Testis (tissue), 3 donors: ENCODE data around the gene SRCAP. TPM values are rescaled to one million over a fixed set of nuclear protein-coding genes. Genes with fewer than 3 reads are reported as not detected.

Experiments
- DNase-seq: peaks from one replicate; pipeline ENCODE4 v3.0.0-alpha.2; 2019
- H3K27ac ChIP-seq, 2 donors: fragments of 200-600 bp; sonication (generic); one replicate each; pipeline ENCODE4 v1.5.1; 2019
- H3K27me3 ChIP-seq: fragments of 200-600 bp; sonication (generic); one replicate; pipeline ENCODE4 v1.5.1; 2019
- H3K36me3 ChIP-seq: fragments of 200-600 bp; sonication (generic); one replicate; pipeline ENCODE4 v1.5.1; 2017; ENCODE audit warnings: low read depth; ENCODE audit errors: missing control alignments
- H3K4me1 ChIP-seq: fragments of 200-600 bp; sonication (generic); one replicate; pipeline ENCODE4 v1.5.1; 2019
- H3K4me3 ChIP-seq, 2 donors: fragments of 200-600 bp; sonication (generic); one replicate each; pipeline ENCODE4 v1.5.1; 2017 to 2019
- H3K9me3 ChIP-seq: fragments of 200-600 bp; sonication (generic); one replicate; pipeline ENCODE4 v1.5.1; 2017
- CTCF ChIP-seq, 3 experiments: fragments of 450-650 bp in 2 of 3; fragments of 200-600 bp in 1 of 3; sonication (generic) in 1 of 3; IDR thresholded peaks; one replicate each; pipeline ENCODE4 v1.5.1; 2016 to 2019; ENCODE audit warnings: antibody characterized with exemption in 3 of 3, mild to moderate bottlenecking in 2 of 3, moderate library complexity in 1 of 3
- POLR2A ChIP-seq: fragments of 450-650 bp; IDR thresholded peaks from one replicate; pipeline ENCODE4 v1.6.1; 2017; ENCODE audit warnings: antibody characterized with exemption, mild to moderate bottlenecking, moderate library complexity
- WGBS, 2 donors: methylation state at CpG; one replicate each; pipeline ENCODE4 v1.1.5; 2018; 5-methylcytosine and 5-hydroxymethylcytosine counted together
- intact Hi-C: fragments of 100-400 bp; cut with DNase I; formaldehyde crosslinking; loops from one replicate; pipeline ENCODE4 v1.15.1; 2023; ENCODE audit warnings: low total_unique reads
- polyA plus RNA-seq: library from polyadenylated mRNA; stranded (reverse); fragments of 350-450 nt; fragmentation: Illumina TruSeq; extraction: RNeasy Lipid Tissue Mini Kit (QIAGEN cat#74804); gene quantifications from one replicate; pipeline ENCODE4 v1.2.3, GENCODE V29; 2014; ENCODE audit warnings: low read depth, low replicate concordance; ENCODE audit not compliant: insufficient read depth
- total RNA-seq, 2 donors: library from RNA; depleted of rRNA; stranded (reverse); fragments of >200 nt; gene quantifications; one replicate each; pipeline ENCODE4 v1.2.3, GENCODE V29; 2016

Gene SRCAP
- total and polyA plus RNA-seq, 3 donors from 2014 or later: 44.3 to 80.8 (median 74.3) TPM

DNA sequence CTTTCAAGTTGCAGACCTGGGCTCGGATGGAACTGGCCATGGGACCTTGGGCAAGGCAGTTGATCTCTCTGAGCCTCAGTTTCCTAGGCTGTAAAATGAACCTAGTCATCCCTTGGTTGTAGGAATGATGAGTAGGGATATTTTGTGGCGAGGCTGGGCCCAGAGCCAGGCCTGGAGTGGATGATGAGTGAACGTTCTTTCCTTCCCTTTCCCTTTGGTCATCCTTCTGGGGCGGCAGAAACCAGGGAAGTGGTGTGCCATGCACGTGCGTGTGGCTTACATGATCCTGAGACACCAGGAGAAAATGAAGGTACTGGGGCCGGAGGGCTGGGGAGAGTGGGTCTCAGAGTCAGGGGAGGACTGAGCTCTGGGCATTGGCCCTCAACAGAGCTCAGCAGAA is 32.3 kb upstream of the SRCAP start:
- H3K36me3 ChIP-seq: no peaks in the 10 kb centered on the region
- no peak for DNase-seq
- WGBS, 2 donors: 77 to 85% methylated on average over 7 of the region's 7 CpGs

GRCh38 chr16:30667361-30667905 is 31.5 kb upstream of the SRCAP start:
- Histone ChIP-seq H3K36me3 (no peaks in the 10 kb centered on the region), H3K4me3 (no peak overlapping the region), H3K4me1 (peaks cover 5% of the 10 kb centered on the region), H3K27ac (no peak overlapping the region), H3K27me3 (no peaks in the 10 kb centered on the region), H3K9me3 (no peaks in the 10 kb centered on the region)
- WGBS, 2 donors: 81 to 98% methylated on average over 9 to 11 of the region's 11 CpGs
- no peak for DNase-seq
- no peak for TF ChIP-seq CTCF (IDR thresholded peaks at IDR 0.05)
- no peak for TF ChIP-seq POLR2A
- intact Hi-C loops: no loop called here

More for the DNA sequence above, 32.3 kb upstream of the SRCAP start:
- TF ChIP-seq POLR2A (no peak), CTCF (IDR thresholded peaks at IDR 0.05) (no peak)
- Histone ChIP-seq H3K27me3 (no peaks in the 10 kb centered on the region), H3K4me3 (no peak overlapping the region), H3K4me1 (peaks cover 9% of the 10 kb centered on the region), H3K27ac (no peak overlapping the region), H3K9me3 (no peaks in the 10 kb centered on the region)
- intact Hi-C loops: no loop called here

- 84 to 100% methylated on average over 2 to 12 of the region's 12 CpGs for WGBS, 2 donors
- Histone ChIP-seq H3K27ac (no peak overlapping the region), H3K9me3 (no peaks in the 10 kb centered on the region), H3K36me3 (no peaks in the 10 kb centered on the region), H3K27me3 (no peaks in the 10 kb centered on the region), H3K4me3 (no peak overlapping the region), H3K4me1 (peaks cover 5% of the 10 kb centered on the region)
- TF ChIP-seq POLR2A: no peak
- no peak for DNase-seq
- intact Hi-C loops: no loop called here
Measured at GRCh38 chr16:30668393-30668792, 30.6 kb upstream of the SRCAP start.

- WGBS, 2 donors: 86 to 87% methylated on average over 36 to 41 of the region's 41 CpGs
- Histone ChIP-seq H3K27ac (no peak overlapping the region), H3K36me3 (no peaks in the 10 kb centered on the region), H3K9me3 (no peaks in the 10 kb centered on the region), H3K4me3 (no peak overlapping the region), H3K4me1 (no peaks in the 10 kb centered on the region), H3K27me3 (no peaks in the 10 kb centered on the region)
- no peak for DNase-seq
- intact Hi-C loops: no loop called here
- TF ChIP-seq POLR2A (no peak), CTCF (IDR thresholded peaks at IDR 0.05) (no peak)
Measured at GRCh38 chr16:30669026-30669902, 29.7 kb upstream of the SRCAP start.

- 79 to 80% methylated on average over 14 of the region's 14 CpGs for WGBS, 2 donors
- H3K4me1 ChIP-seq: no peaks in the 10 kb centered on the region
- no peak for TF ChIP-seq CTCF (IDR thresholded peaks at IDR 0.05)
- no peak for TF ChIP-seq POLR2A
- no peak for DNase-seq
- H3K27me3 ChIP-seq: no peaks in the 10 kb centered on the region
- intact Hi-C loops: no loop called here
- no peaks in the 10 kb centered on the region for H3K36me3 ChIP-seq
- H3K9me3 ChIP-seq: no peaks in the 10 kb centered on the region
- no peak overlapping the region for H3K4me3 ChIP-seq
- H3K27ac ChIP-seq: no peak overlapping the region
Measured at GRCh38 chr16:30669903-30670824, 28.8 kb upstream of the SRCAP start.
